Right cardiac atrium (tissue), 5 donors: ENCODE data around the gene KCNJ15. TPM values are rescaled to one million over a fixed set of nuclear protein-coding genes. Genes with fewer than 3 reads are reported as not detected.

ENCODE experiments used
- ATAC-seq, 2 donors: fragments of 200-7000 bp; cut with Tn5 transposase; one replicate each; pipeline versions ENCODE4 v1.8.0 to v1.9.1; 2020; ENCODE audit warnings: moderate library complexity in 2 of 2, mild to moderate bottlenecking in 1 of 2
- DNase-seq, 3 donors: peaks; one replicate each; pipeline ENCODE4 v3.0.0-alpha.2; 2020
- H3K27ac ChIP-seq: one replicate; pipeline ENCODE4 v1.5.1; 2013; ENCODE audit warnings: mild to moderate bottlenecking, low read length, control low read depth, moderate library complexity
- H3K27me3 ChIP-seq: one replicate; pipeline ENCODE4 v1.6.1; 2013; ENCODE audit not compliant: control insufficient read depth, insufficient read depth
- H3K4me1 ChIP-seq: one replicate; pipeline ENCODE4 v1.6.1; 2013; ENCODE audit warnings: low read length; ENCODE audit not compliant: control insufficient read depth, insufficient read depth
- H3K4me3 ChIP-seq: one replicate; pipeline ENCODE4 v1.5.1; 2013; ENCODE audit warnings: low read length, control low read depth
- H3K9me3 ChIP-seq: one replicate; pipeline ENCODE4 v1.6.1; 2013; ENCODE audit warnings: low read length; ENCODE audit not compliant: control insufficient read depth
- WGBS: extraction: QIAGEN DNeasy Blood & Tissue Kit; methylation state at CpG from one replicate; pipeline ENCODE4 v1.1.7; 2013; 5-methylcytosine and 5-hydroxymethylcytosine counted together
- intact Hi-C, 4 donors: fragments of 100-400 bp; cut with DNase I; formaldehyde crosslinking; loops; one replicate each; pipeline versions ENCODE4 v1.11.0 to v1.14.0; 2022 to 2023
- long read RNA-seq, 4 donors: library from polyadenylated mRNA; unstranded; transcript quantifications; one replicate each; pipeline ENCODE4 v2.0.0, GENCODE V29; 2020 to 2021
- polyA plus RNA-seq: library from polyadenylated mRNA; stranded (reverse); fragments of 200-250 nt; gene quantifications from one replicate; pipeline ENCODE4 v1.2.3, GENCODE V29; 2013
- total RNA-seq, 4 donors: library from RNA; stranded (reverse); fragmentation: NEBNext Ultra II Directional; extraction: Animal tissue kit (Norgen Biotek cat#: 25700); gene quantifications; one replicate each; pipeline ENCODE4 v1.2.1, GENCODE V29; 2021
- donor health status: healthy with polysubstance abuse.
- donor health status: DM: no; HTN: yes; CAD: no.
- donor health status: DM: no; HTN: no; CAD: no.
- donor health status: DM: no; HTN: yes; CAD: no; lungs with severe emphysema.
- donor health status: DM: yes; HTN: yes; CAD: no.

Gene KCNJ15
- total RNA-seq (under 1 TPM; 0.31 to 0.97 (median 0.62) TPM), polyA plus RNA-seq (0.18 TPM)
- long read RNA-seq, donor 1, result 0 reads
- long read RNA-seq, donor 2, result 0 reads
- long read RNA-seq, donor 3, partial matches to known transcripts, result 0 of 1 reads
- long read RNA-seq, donor 3, other reads (novel, unspliced or antisense), result 1 of 1 reads
- long read RNA-seq, donor 4, result 0 reads

DNA sequence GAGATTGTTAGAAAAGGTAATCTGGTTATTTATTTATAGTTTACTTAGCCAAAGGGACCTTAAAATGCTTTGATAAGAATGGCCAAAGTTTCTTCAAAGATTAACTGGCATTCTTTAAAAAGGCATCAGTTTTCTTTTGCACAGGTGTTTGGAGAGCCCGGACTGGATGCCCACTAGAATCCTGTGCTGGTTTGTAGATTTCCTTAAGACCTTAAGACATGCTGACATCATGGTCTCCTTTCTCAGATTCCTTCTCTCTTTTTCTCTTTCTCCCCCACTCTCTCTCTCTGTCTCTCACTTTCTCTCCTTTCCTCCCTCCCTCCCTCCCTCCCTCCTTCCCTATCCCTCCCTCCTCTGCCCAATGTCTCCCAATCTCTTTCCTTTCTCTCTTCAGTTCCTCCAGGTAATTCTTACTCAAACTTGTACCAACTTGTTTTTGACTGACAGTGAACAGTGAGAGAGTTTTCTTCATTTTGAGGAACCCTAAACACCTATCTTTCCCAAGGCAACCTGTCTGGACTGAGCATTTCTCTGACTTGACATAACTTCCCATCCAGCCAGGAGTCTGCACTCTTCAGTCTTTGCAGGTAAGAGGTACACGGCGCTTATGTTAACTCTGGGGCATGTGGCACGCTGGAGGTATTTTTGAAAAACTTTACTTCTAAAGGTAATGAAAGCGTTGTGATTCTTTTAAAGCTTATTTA is at the start of gene KCNJ15:
KCNJ15 (plus strand) TSS at position 393 of the 704 bp plus-strand sequence. CDS start 42,271 bp downstream, outside the sequence.
- DNase-seq (no peak), ATAC-seq (no peak)
- Histone ChIP-seq H3K4me1 (no peaks in the 10 kb centered on the region), H3K9me3 (no peaks in the 10 kb centered on the region), H3K4me3 (no peak within 1 kb of the TSS), H3K27ac (no peak within 1 kb of the TSS), H3K27me3 (no peaks in the 10 kb centered on the region)
- intact Hi-C loops, result no loop called here
- WGBS, result 81% methylated on average over 5 of the region's 5 CpGs

- H3K4me1 ChIP-seq, result no peaks in the 10 kb centered on the region
- H3K27ac ChIP-seq, result no peak overlapping the region
- WGBS, result 51% methylated on average over 6 of the region's 6 CpGs
- no peak overlapping the region for H3K4me3 ChIP-seq
- peak in 1 of 3 donors; percentile 35 for DNase-seq
- peaks cover 1% of the 10 kb centered on the region for H3K9me3 ChIP-seq
- intact Hi-C loops, result no loop called here
- ATAC-seq, result no peak
- no peaks in the 10 kb centered on the region for H3K27me3 ChIP-seq
Observed at GRCh38 chr21:38208118-38208517, 48.7 kb upstream of the KCNJ15 start.

- Histone ChIP-seq H3K9me3 (peaks cover 1% of the 10 kb centered on the region), H3K4me1 (no peaks in the 10 kb centered on the region), H3K4me3 (no peak overlapping the region), H3K27ac (no peak overlapping the region), H3K27me3 (no peaks in the 10 kb centered on the region)
- WGBS, result 53% methylated on average over 3 of the region's 3 CpGs
- ATAC-seq, result no peak
- intact Hi-C loops, result loop anchor here in 1 of 4 donors (10.0 kb wide), 1 partner anchor 57 kb away; no protein-coding TSS in a partner anchor
- no peak for DNase-seq
Observed at GRCh38 chr21:38211321-38211720, 45.5 kb upstream of the KCNJ15 start.

GRCh38 chr21:38212706-38213105 is 44.1 kb upstream of the KCNJ15 start:
- H3K27me3 ChIP-seq, result no peaks in the 10 kb centered on the region
- H3K9me3 ChIP-seq, result peaks cover 1% of the 10 kb centered on the region
- intact Hi-C loops, result loop anchor here in 1 of 4 donors (10.0 kb wide), 1 partner anchor 58 kb away; no protein-coding TSS in a partner anchor
- H3K4me3 ChIP-seq, result no peak overlapping the region
- H3K27ac ChIP-seq, result no peak overlapping the region
- 80% methylated on average over 6 of the region's 6 CpGs for WGBS
- no peak for ATAC-seq
- H3K4me1 ChIP-seq, result no peaks in the 10 kb centered on the region
- no peak for DNase-seq

DNA sequence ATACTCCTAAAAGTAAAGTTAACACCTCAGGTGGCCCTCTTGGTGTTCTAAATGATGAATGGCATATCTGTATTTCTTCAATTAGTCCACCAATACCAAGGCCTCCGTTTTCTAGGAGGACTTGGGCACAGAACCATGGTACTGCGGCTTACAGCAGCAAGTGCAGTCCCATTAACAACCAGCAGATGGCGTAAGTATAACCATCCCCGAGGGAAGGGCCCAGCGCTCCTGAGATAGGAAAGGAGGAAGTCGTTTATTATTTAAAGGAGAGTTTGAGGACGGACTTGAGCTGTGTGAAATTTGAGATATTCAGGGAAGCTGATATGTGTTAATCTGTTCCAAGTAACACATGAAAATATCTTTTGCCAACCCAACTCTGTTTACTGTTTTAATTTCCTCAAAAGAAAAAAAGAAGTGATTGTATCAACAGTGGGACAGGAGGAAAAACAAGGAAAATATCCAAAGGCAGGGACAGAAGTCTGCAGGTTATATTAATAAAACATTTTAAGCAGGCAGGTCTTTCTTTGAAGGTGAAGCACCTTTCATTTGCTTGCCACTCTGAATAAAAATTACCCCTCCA is 37.7 kb upstream of the KCNJ15 start:
- H3K27me3 ChIP-seq, result no peaks in the 10 kb centered on the region
- DNase-seq, result peak; percentile 65 to 77 (median 77)
- no peaks in the 10 kb centered on the region for H3K4me1 ChIP-seq
- ATAC-seq, result peak; percentile 86 to 91
- H3K27ac ChIP-seq, result no peak overlapping the region
- peaks cover 2% of the 10 kb centered on the region for H3K9me3 ChIP-seq
- intact Hi-C loops, result loop anchor here (2.0 to 10.0 kb wide), 4 partner anchors 64 to 138 kb away; no protein-coding TSS in a partner anchor
- H3K4me3 ChIP-seq, result no peak overlapping the region
- 4% methylated on average over 7 of the region's 7 CpGs for WGBS

DNA sequence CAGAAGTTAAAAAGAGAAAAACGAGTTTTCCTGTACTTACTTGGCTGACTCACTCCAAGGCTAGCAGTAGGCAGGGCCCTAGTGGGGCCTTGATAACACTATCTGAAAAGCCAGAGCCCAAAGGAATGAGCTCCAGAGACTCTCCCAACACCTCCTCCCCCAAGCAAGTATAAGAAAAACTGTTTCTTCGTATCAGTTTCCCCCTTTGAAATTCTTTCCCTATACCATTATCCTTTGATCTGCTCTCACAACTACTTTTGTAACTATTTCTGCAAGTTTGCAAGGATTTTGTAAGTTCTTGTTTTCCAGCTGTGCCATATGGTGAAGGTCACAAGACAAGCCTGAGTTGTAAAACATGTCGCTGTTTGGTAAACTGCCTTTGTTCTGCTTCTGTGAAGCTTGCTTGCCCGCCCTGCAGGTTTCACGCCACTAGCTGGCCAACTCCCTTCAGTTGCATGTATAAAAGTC is 36.5 kb upstream of the KCNJ15 start:
- ATAC-seq (peak in 1 of 2 donors; percentile 48), DNase-seq (no peak)
- H3K27me3 ChIP-seq, result no peaks in the 10 kb centered on the region
- intact Hi-C loops, result no loop called here
- no peak overlapping the region for H3K27ac ChIP-seq
- H3K4me3 ChIP-seq, result no peak overlapping the region
- H3K9me3 ChIP-seq, result peaks cover 3% of the 10 kb centered on the region
- 57% methylated on average over 5 of the region's 5 CpGs for WGBS
- no peaks in the 10 kb centered on the region for H3K4me1 ChIP-seq

GRCh38 chr21:38221594-38221993 is 35.2 kb upstream of the KCNJ15 start:
- ATAC-seq (no peak), DNase-seq (no peak)
- WGBS, result 41% methylated on average over 1 of the region's 1 CpG
- Histone ChIP-seq H3K27ac (no peak overlapping the region), H3K9me3 (peaks cover 3% of the 10 kb centered on the region), H3K27me3 (no peaks in the 10 kb centered on the region), H3K4me3 (no peak overlapping the region), H3K4me1 (no peaks in the 10 kb centered on the region)
- intact Hi-C loops, result no loop called here

- DNase-seq (no peak), ATAC-seq (no peak)
- no peak overlapping the region for H3K4me3 ChIP-seq
- 92% methylated on average over 6 of the region's 6 CpGs for WGBS
- H3K27ac ChIP-seq, result no peak overlapping the region
- no peaks in the 10 kb centered on the region for H3K27me3 ChIP-seq
- peaks cover 4% of the 10 kb centered on the region for H3K9me3 ChIP-seq
- intact Hi-C loops, result no loop called here
- no peaks in the 10 kb centered on the region for H3K4me1 ChIP-seq
Observed at GRCh38 chr21:38223893-38224540, 32.8 kb upstream of the KCNJ15 start.

GRCh38 chr21:38227401-38227800 is 29.4 kb upstream of the KCNJ15 start:
- H3K27ac ChIP-seq, result no peak overlapping the region
- H3K4me1 ChIP-seq, result no peaks in the 10 kb centered on the region
- H3K27me3 ChIP-seq, result no peaks in the 10 kb centered on the region
- ATAC-seq (no peak), DNase-seq (no peak)
- intact Hi-C loops, result no loop called here
- H3K9me3 ChIP-seq, result peaks cover 5% of the 10 kb centered on the region
- no peak overlapping the region for H3K4me3 ChIP-seq

DNA sequence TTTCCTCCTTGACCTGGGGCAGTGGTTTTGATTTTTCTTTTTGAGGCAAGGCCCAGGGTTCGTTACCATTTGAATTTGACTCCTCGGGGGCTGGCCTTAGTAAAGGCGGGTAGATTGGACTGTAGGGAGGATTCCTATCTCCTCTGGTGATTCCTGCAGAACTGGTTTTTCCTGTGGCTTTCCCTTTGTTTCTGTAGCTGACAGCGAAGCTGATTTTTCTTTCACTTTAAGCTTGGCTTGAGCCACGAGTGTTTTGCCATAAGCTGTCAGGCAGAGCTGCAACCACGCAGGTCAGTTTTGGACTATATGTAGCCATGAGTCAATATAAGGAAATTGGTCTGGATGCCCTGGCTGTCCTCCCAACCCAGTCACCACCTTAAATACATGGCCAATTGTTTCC is 28.7 kb upstream of the KCNJ15 start:
- intact Hi-C loops, result no loop called here
- H3K27me3 ChIP-seq, result no peaks in the 10 kb centered on the region
- H3K27ac ChIP-seq, result no peak overlapping the region
- no peak overlapping the region for H3K4me3 ChIP-seq
- 65% methylated on average over 6 of the region's 6 CpGs for WGBS
- peaks cover 3% of the 10 kb centered on the region for H3K9me3 ChIP-seq
- H3K4me1 ChIP-seq, result no peaks in the 10 kb centered on the region
- ATAC-seq, result no peak
- no peak for DNase-seq

GRCh38 chr21:38228537-38228936 is 28.3 kb upstream of the KCNJ15 start:
- WGBS, result 90% methylated on average over 3 of the region's 3 CpGs
- H3K9me3 ChIP-seq, result peaks cover 3% of the 10 kb centered on the region
- intact Hi-C loops, result no loop called here

More at GRCh38 chr21:38228537-38228936, 28.3 kb upstream of the KCNJ15 start:
- DNase-seq (no peak), ATAC-seq (no peak)
- H3K27ac ChIP-seq, result no peak overlapping the region
- H3K4me1 ChIP-seq, result no peaks in the 10 kb centered on the region
- no peak overlapping the region for H3K4me3 ChIP-seq
- no peaks in the 10 kb centered on the region for H3K27me3 ChIP-seq
